H1 (cell line): Measurements from ENCODE around the gene CAPZB. TPM values are rescaled to one million over a fixed set of nuclear protein-coding genes. Genes with fewer than 3 reads are reported as not detected.

Source experiments
- ATF2 ChIP-seq: IDR thresholded peaks from 2 replicates; pipeline ENCODE4 v1.6.1; 2012; ENCODE audit warnings: low read length, inconsistent platforms
- BCL11A ChIP-seq, 2 experiments: IDR thresholded peaks; one replicate each; pipeline ENCODE4 v1.6.1; 2011; ENCODE audit warnings: low read depth in 2 of 2, low read length in 2 of 2, mild to moderate bottlenecking in 2 of 2
- CHD7 ChIP-seq: fragments of 300-600 bp; sonication (generic); IDR thresholded peaks from 2 replicates; pipeline ENCODE4 v1.7.1; 2012; ENCODE audit warnings: low read length, moderate library complexity, mild to moderate bottlenecking, inconsistent platforms; ENCODE audit not compliant: insufficient replicate concordance
- EP300 ChIP-seq, 2 experiments: IDR thresholded peaks; 1 replicate in 1 of 2; 2 replicates in 1 of 2; pipeline ENCODE4 v1.6.1; 2011 to 2012; ENCODE audit warnings: low read depth in 2 of 2, low read length in 2 of 2, mild to moderate bottlenecking in 2 of 2, borderline replicate concordance in 1 of 2, inconsistent platforms in 1 of 2, moderate library complexity in 1 of 2
- TBP ChIP-seq: IDR thresholded peaks from 2 replicates; pipeline ENCODE4 v1.6.1; 2011; ENCODE audit warnings: low read depth, low read length, improper control_type of control experiment
- polyA plus RNA-seq, 7 experiments: library from polyadenylated mRNA; depleted of rRNA in 3 of 7; stranded (reverse) in 5 of 7; unstranded in 2 of 7; fragments of >200 nt in 5 of 7; fragments of 200-250 nt in 2 of 7; gene quantifications; 1 replicate in 5 of 7; 2 replicates in 1 of 7; 4 replicates in 1 of 7; pipeline versions ENCODE4 v1.2.1 to v1.2.3, GENCODE V29; 2011 to 2013; ENCODE audit warnings: missing spikeins in 2 of 7, mixed read lengths in 2 of 7
- total RNA-seq: library from RNA; stranded (reverse); fragmentation: NEBNext Ultra II Directional; extraction: Animal tissue kit (Norgen Biotek cat#: 25700); gene quantifications from 2 replicates; pipeline ENCODE4 v1.2.1, GENCODE V29; 2021

Gene CAPZB
- total and polyA plus RNA-seq, 2 of the 8 experiments (the other 6 are each of a cell fraction or from before 2014, with no cell fraction given) = 162 to 371 TPM

GRCh38 chr1:19324665-19324990 lies 160.7 kb downstream of the CAPZB start (continued):
- TF ChIP-seq CHD7 (no peak), TBP (no peak), BCL11A (IDR thresholded peaks at IDR 0.05; ENCODE audit: low read depth in 2 of 2, low read length in 2 of 2) (no peak), EP300 (IDR thresholded peaks at IDR 0.05; ENCODE audit: borderline replicate concordance in 1 of 2, low read depth in 2 of 2, low read length in 2 of 2) (no peak), ATF2 (no peak)
